D341Med (cell line): ENCODE measurements around the gene GNLY.

Source experiments
- DNase-seq: peaks from one replicate; pipeline ENCODE4 v3.0.0; 2012; ENCODE audit warnings: low spot score

GNLY gene

GRCh38 chr2:85684806-85685205 is 9.4 kb upstream of the GNLY start:
- no peak for DNase-seq

GRCh38 chr2:85690932-85691331 is 3.2 kb upstream of the GNLY start:
- DNase-seq: no peak

- no peak for DNase-seq
Measured at GRCh38 chr2:85692039-85692645, 2.0 kb upstream of the GNLY start.

GRCh38 chr2:85695121-85695520 is 963 bp downstream of the GNLY start:
- DNase-seq: no peak

GRCh38 chr2:85695691-85696668 is 1.8 kb downstream of the GNLY start:
- DNase-seq: no peak

- DNase-seq: no peak
Measured at GRCh38 chr2:85697096-85697495, 2.9 kb downstream of the GNLY start.

- no peak for DNase-seq
Measured at GRCh38 chr2:85697716-85698115, 3.6 kb downstream of the GNLY start.

- no peak for DNase-seq
Measured at GRCh38 chr2:85698184-85698879, 4.2 kb downstream of the GNLY start.

- DNase-seq: no peak
Measured at GRCh38 chr2:85698880-85699254, 4.7 kb downstream of the GNLY start.

- no peak for DNase-seq
Measured at GRCh38 chr2:85699325-85699724, 5.2 kb downstream of the GNLY start.

- DNase-seq: no peak
Measured at GRCh38 chr2:85702172-85702571, 8.0 kb downstream of the GNLY start.

- no peak for DNase-seq
Measured at GRCh38 chr2:85702800-85703199, 8.6 kb downstream of the GNLY start.

GRCh38 chr2:85703329-85703728 is 9.2 kb downstream of the GNLY start:
- DNase-seq: no peak

GRCh38 chr2:85704038-85704437 is 9.9 kb downstream of the GNLY start:
- no peak for DNase-seq

GRCh38 chr2:85704800-85705679 is 10.9 kb downstream of the GNLY start:
- no peak for DNase-seq

GRCh38 chr2:85705680-85706039 is 11.5 kb downstream of the GNLY start:
- no peak for DNase-seq

- no peak for DNase-seq
Measured at GRCh38 chr2:85706063-85706462, 11.9 kb downstream of the GNLY start.

GRCh38 chr2:85706599-85707296 is 12.6 kb downstream of the GNLY start:
- no peak for DNase-seq

- peak; percentile 69 for DNase-seq
Measured at GRCh38 chr2:85707304-85707703, 13.1 kb downstream of the GNLY start.

- DNase-seq: no peak
Measured at GRCh38 chr2:85708641-85709040, 14.5 kb downstream of the GNLY start.

- no peak for DNase-seq
Measured at GRCh38 chr2:85709401-85709811, 15.2 kb downstream of the GNLY start.
